Mesenchymal stem cell (in vitro differentiated cells and primary cell): ENCODE data around the gene GREB1L.

ENCODE experiments used
- DNase-seq: peaks from one replicate; pipeline ENCODE4 v3.0.0-alpha.2; 2013
- H2AFZ ChIP-seq: one replicate; pipeline ENCODE4 v1.6.1; 2013; ENCODE audit warnings: low read depth, mild to moderate bottlenecking, control low read depth, inconsistent platforms, low read length, moderate library complexity
- H2AK5ac ChIP-seq: 2 replicates; pipeline ENCODE4 v1.6.1; 2013; ENCODE audit warnings: low read length, moderate library complexity, mild to moderate bottlenecking, inconsistent platforms; ENCODE audit not compliant: severe bottlenecking
- H2BK120ac ChIP-seq: one replicate; pipeline ENCODE4 v1.6.1; 2013; ENCODE audit warnings: low read depth, mild to moderate bottlenecking, inconsistent platforms, low read length, moderate library complexity
- H2BK12ac ChIP-seq, 2 experiments: one replicate each; pipeline ENCODE4 v1.6.1; 2013; ENCODE audit warnings: inconsistent platforms in 2 of 2, low read length in 2 of 2, mild to moderate bottlenecking in 2 of 2, moderate library complexity in 2 of 2, control low read depth in 1 of 2
- H2BK15ac ChIP-seq: one replicate; pipeline ENCODE4 v1.6.1; 2013; ENCODE audit warnings: mild to moderate bottlenecking, low read depth, inconsistent platforms; ENCODE audit not compliant: poor library complexity, severe bottlenecking
- H2BK5ac ChIP-seq: 2 replicates; pipeline ENCODE4 v1.6.1; 2013; ENCODE audit warnings: low read depth, mild to moderate bottlenecking, low read length, control low read depth, inconsistent platforms; ENCODE audit not compliant: poor library complexity, severe bottlenecking
- H3K14ac ChIP-seq, 2 experiments: one replicate each; pipeline ENCODE4 v1.6.1; 2013; ENCODE audit warnings: inconsistent platforms in 2 of 2, low read length in 2 of 2, control low read depth in 1 of 2, mild to moderate bottlenecking in 1 of 2, moderate library complexity in 1 of 2
- H3K18ac ChIP-seq, 2 experiments: one replicate each; pipeline ENCODE4 v1.6.1; 2013; ENCODE audit warnings: inconsistent platforms in 2 of 2, low read length in 2 of 2, control low read depth in 1 of 2, low read depth in 1 of 2, mild to moderate bottlenecking in 1 of 2
- H3K23ac ChIP-seq, 2 experiments: one replicate each; pipeline ENCODE4 v1.6.1; 2013; ENCODE audit warnings: inconsistent platforms in 2 of 2, low read length in 2 of 2, mild to moderate bottlenecking in 2 of 2, moderate library complexity in 2 of 2, control low read depth in 1 of 2
- H3K27ac ChIP-seq: 2 replicates; pipeline ENCODE4 v1.5.1; 2013; ENCODE audit warnings: mild to moderate bottlenecking, moderate library complexity, low read length, control low read depth, inconsistent platforms; ENCODE audit not compliant: poor library complexity, severe bottlenecking
- H3K27me3 ChIP-seq, 2 experiments: 2 replicates each; pipeline versions ENCODE4 v1.6.1 to v1.7.0; 2013; ENCODE audit warnings: low read length in 2 of 2, mild to moderate bottlenecking in 2 of 2, moderate library complexity in 2 of 2, control low read depth in 1 of 2, inconsistent platforms in 1 of 2; ENCODE audit not compliant: control insufficient read depth in 1 of 2, insufficient read depth in 1 of 2
- H3K36me3 ChIP-seq, 2 experiments: 2 replicates each; pipeline versions ENCODE4 v1.6.1 to v1.7.0; 2013; ENCODE audit warnings: low read length in 2 of 2, control low read depth in 1 of 2, inconsistent platforms in 1 of 2, low read depth in 1 of 2, mild to moderate bottlenecking in 1 of 2; ENCODE audit not compliant: insufficient read depth in 2 of 2, control insufficient read depth in 1 of 2
- H3K4ac ChIP-seq, 2 experiments: one replicate each; pipeline ENCODE4 v1.6.1; 2013; ENCODE audit warnings: inconsistent platforms in 2 of 2, low read length in 2 of 2, mild to moderate bottlenecking in 2 of 2, moderate library complexity in 2 of 2, control low read depth in 1 of 2, low read depth in 1 of 2
- H3K4me1 ChIP-seq: 2 replicates; pipeline ENCODE4 v1.6.1; 2013; ENCODE audit warnings: low read depth, low read length, control low read depth; ENCODE audit not compliant: control insufficient read depth, insufficient read depth
- H3K4me2 ChIP-seq: 2 replicates; pipeline ENCODE4 v1.6.1; 2013; ENCODE audit warnings: low read length, mild to moderate bottlenecking, inconsistent platforms; ENCODE audit not compliant: poor library complexity, severe bottlenecking
- H3K4me3 ChIP-seq, 2 experiments: 2 replicates each; pipeline versions ENCODE4 v1.5.1 to v1.7.0; 2013; ENCODE audit warnings: low read length in 2 of 2, mild to moderate bottlenecking in 2 of 2, control low read depth in 1 of 2, low read depth in 1 of 2; ENCODE audit not compliant: insufficient read depth in 1 of 2
- H3K79me1 ChIP-seq: replicated peaks from 2 replicates; pipeline ENCODE4 v1.6.1; 2013; ENCODE audit warnings: mild to moderate bottlenecking, control low read depth, low read length, inconsistent platforms; ENCODE audit not compliant: poor library complexity, severe bottlenecking
- H3K9ac ChIP-seq: 2 replicates; pipeline ENCODE4 v1.7.0; 2013; ENCODE audit warnings: mild to moderate bottlenecking, low read length, moderate library complexity
- H3K9me3 ChIP-seq: 2 replicates; pipeline ENCODE4 v1.7.0; 2013; ENCODE audit warnings: mild to moderate bottlenecking, low read length; ENCODE audit not compliant: control insufficient read depth
- H4K8ac ChIP-seq: one replicate; pipeline ENCODE4 v1.6.1; 2013; ENCODE audit warnings: inconsistent platforms, mild to moderate bottlenecking, low read length, moderate library complexity
- H4K91ac ChIP-seq: one replicate; pipeline ENCODE4 v1.6.1; 2013; ENCODE audit warnings: mild to moderate bottlenecking, low read length, inconsistent platforms
- WGBS: methylation state at CpG from one replicate; pipeline ENCODE4 v1.1.7; 2013; ENCODE audit warnings: mixed read lengths; 5-methylcytosine and 5-hydroxymethylcytosine counted together

The GREB1L gene

GRCh38 chr18:21486905-21487437 is 244.9 kb downstream of the GREB1L start:
- Histone ChIP-seq H2BK12ac (no peak overlapping the region), H3K18ac (no peak overlapping the region), H2BK120ac (no peak overlapping the region), H4K8ac (no peak overlapping the region), H3K4me1 (peaks cover 4% of the 10 kb centered on the region), H3K27ac (no peak overlapping the region), H2AK5ac (no peak overlapping the region), H3K36me3 (no peaks in the 10 kb centered on the region), H3K14ac (no peak overlapping the region), H2AFZ (no peak overlapping the region), H3K4me3 (no peak overlapping the region), H4K91ac (no peak overlapping the region), H2BK15ac (no peak overlapping the region), H3K23ac (no peak overlapping the region), H2BK5ac (no peak overlapping the region), H3K79me1 (no peaks in the 10 kb centered on the region), H3K4ac (no peak overlapping the region), H3K4me2 (no peak overlapping the region), H3K27me3 (no peaks in the 10 kb centered on the region), H3K9me3 (no peaks in the 10 kb centered on the region), H3K9ac (no peak overlapping the region)
- no peak for DNase-seq
- 95% methylated on average over 3 of the region's 3 CpGs for WGBS

GRCh38 chr18:21489119-21489750 is 247.2 kb downstream of the GREB1L start:
- H4K91ac ChIP-seq: no peak overlapping the region
- H3K9ac ChIP-seq: no peak overlapping the region
- H3K9me3 ChIP-seq: no peaks in the 10 kb centered on the region
- no peak overlapping the region for H3K4ac ChIP-seq
- no peak overlapping the region for H2AFZ ChIP-seq
- H3K4me2 ChIP-seq: no peak overlapping the region
- WGBS: 62% methylated on average over 5 of the region's 6 CpGs
- H2BK5ac ChIP-seq: no peak overlapping the region
- H2BK120ac ChIP-seq: no peak overlapping the region
- no peak overlapping the region for H2BK12ac ChIP-seq
- peak; percentile 54 for DNase-seq
- no peak overlapping the region for H3K14ac ChIP-seq
- H4K8ac ChIP-seq: no peak overlapping the region
- no peaks in the 10 kb centered on the region for H3K79me1 ChIP-seq
- no peak overlapping the region for H3K18ac ChIP-seq
- H2AK5ac ChIP-seq: no peak overlapping the region
- peaks cover 4% of the 10 kb centered on the region for H3K4me1 ChIP-seq
- no peak overlapping the region for H2BK15ac ChIP-seq
- no peak overlapping the region for H3K23ac ChIP-seq
- H3K36me3 ChIP-seq: no peaks in the 10 kb centered on the region
- no peak overlapping the region for H3K4me3 ChIP-seq
- H3K27me3 ChIP-seq: no peaks in the 10 kb centered on the region
- H3K27ac ChIP-seq: no peak overlapping the region

GRCh38 chr18:21489919-21490495 is 248.0 kb downstream of the GREB1L start:
- H4K8ac ChIP-seq: no peak overlapping the region
- H2AK5ac ChIP-seq: no peak overlapping the region

GRCh38 chr18:21490748-21491147 is 248.7 kb downstream of the GREB1L start:
- H3K9me3 ChIP-seq: no peaks in the 10 kb centered on the region

More at GRCh38 chr18:21489919-21490495, 248.0 kb downstream of the GREB1L start:
- H3K79me1 ChIP-seq: no peaks in the 10 kb centered on the region
- no peak overlapping the region for H2BK15ac ChIP-seq
- DNase-seq: no peak
- no peak overlapping the region for H2BK5ac ChIP-seq
- peaks cover 4% of the 10 kb centered on the region for H3K4me1 ChIP-seq
- no peak overlapping the region for H3K4me2 ChIP-seq
- H2BK12ac ChIP-seq: no peak overlapping the region
- no peak overlapping the region for H3K18ac ChIP-seq
- no peak overlapping the region for H4K91ac ChIP-seq
- H3K4me3 ChIP-seq: no peak overlapping the region
- H3K14ac ChIP-seq: no peak overlapping the region
- no peak overlapping the region for H2BK120ac ChIP-seq
- H3K27me3 ChIP-seq: no peaks in the 10 kb centered on the region
- no peak overlapping the region for H3K9ac ChIP-seq
- no peak overlapping the region for H3K27ac ChIP-seq
- H3K9me3 ChIP-seq: no peaks in the 10 kb centered on the region
- WGBS: 96% methylated on average over 15 of the region's 15 CpGs
- H3K23ac ChIP-seq: no peak overlapping the region
- H3K4ac ChIP-seq: no peak overlapping the region
- H3K36me3 ChIP-seq: no peaks in the 10 kb centered on the region
- H2AFZ ChIP-seq: no peak overlapping the region

More at GRCh38 chr18:21490748-21491147, 248.7 kb downstream of the GREB1L start:
- Histone ChIP-seq H2BK120ac (no peak overlapping the region), H3K4ac (no peak overlapping the region), H2BK5ac (no peak overlapping the region), H3K79me1 (no peaks in the 10 kb centered on the region), H2AFZ (no peak overlapping the region), H3K4me2 (no peak overlapping the region), H3K36me3 (no peaks in the 10 kb centered on the region), H3K14ac (no peak overlapping the region), H2BK15ac (no peak overlapping the region), H4K8ac (no peak overlapping the region), H3K27me3 (no peaks in the 10 kb centered on the region), H2BK12ac (no peak overlapping the region), H3K23ac (no peak overlapping the region), H3K27ac (no peak overlapping the region), H2AK5ac (no peak overlapping the region), H3K4me3 (no peak overlapping the region), H3K9ac (no peak overlapping the region), H4K91ac (no peak overlapping the region), H3K18ac (no peak overlapping the region), H3K4me1 (peaks cover 3% of the 10 kb centered on the region)
- WGBS: 85% methylated on average over 4 of the region's 4 CpGs
- DNase-seq: no peak
